ENCODE results near the gene TCEA2.

Gene TCEA2

GRCh38 chr20:64106981-64107735, 44.2 kb downstream of the TCEA2 start, which contains the start of gene NPBWR2:
Gene NPBWR2 (minus strand): TSS chr20:64107565. CDS start chr20:64106831, 734 bp downstream.
- H3K27me3 ChIP-seq (ENCODE audit: insufficient read depth, low read length): peaks cover 42% of the 10 kb centered on the region

GRCh38 chr20:64107736-64108457, 44.9 kb downstream of the TCEA2 start:
- Histone ChIP-seq H3K27me3 (ENCODE audit: insufficient read depth, low read length) (peaks cover 35% of the 10 kb centered on the region), H2AFZ (ENCODE audit: low read depth, low read length) (no peak overlapping the region), H3K9me3 (ENCODE audit: low read length) (no peaks in the 10 kb centered on the region), H3K36me3 (ENCODE audit: insufficient read depth, low read length) (no peaks in the 10 kb centered on the region), H3K4me3 (ENCODE audit: low read length) (no peak overlapping the region), H3K4me1 (ENCODE audit: insufficient read depth, low read length) (no peaks in the 10 kb centered on the region)

More at GRCh38 chr20:64106981-64107735, 44.2 kb downstream of the TCEA2 start, which contains the start of gene NPBWR2:
- Histone ChIP-seq H2AFZ (ENCODE audit: low read depth, low read length) (no peak within 1 kb of the TSS), H3K4me1 (ENCODE audit: insufficient read depth, low read length) (no peaks in the 10 kb centered on the region), H3K9me3 (ENCODE audit: low read length) (no peaks in the 10 kb centered on the region), H3K4me3 (ENCODE audit: low read length) (no peak within 1 kb of the TSS), H3K36me3 (ENCODE audit: insufficient read depth, low read length) (no peaks in the 10 kb centered on the region)

- H2AFZ ChIP-seq (ENCODE audit: low read depth, low read length): no peak overlapping the region
- H3K9me3 ChIP-seq (ENCODE audit: low read length): no peaks in the 10 kb centered on the region
- H3K36me3 ChIP-seq (ENCODE audit: insufficient read depth, low read length): no peaks in the 10 kb centered on the region
- no peak overlapping the region for H3K4me3 ChIP-seq (ENCODE audit: low read length)
- H3K4me1 ChIP-seq (ENCODE audit: insufficient read depth, low read length): no peaks in the 10 kb centered on the region
- peaks cover 30% of the 10 kb centered on the region for H3K27me3 ChIP-seq (ENCODE audit: insufficient read depth, low read length)
Measured at GRCh38 chr20:64108731-64109681, 46.0 kb downstream of the TCEA2 start.

GRCh38 chr20:64109831-64110391, 46.9 kb downstream of the TCEA2 start:
- H3K4me1 ChIP-seq (ENCODE audit: insufficient read depth, low read length): no peaks in the 10 kb centered on the region
- peaks cover 37% of the 10 kb centered on the region for H3K27me3 ChIP-seq (ENCODE audit: insufficient read depth, low read length)
- no peak overlapping the region for H2AFZ ChIP-seq (ENCODE audit: low read depth, low read length)

GRCh38 chr20:64110411-64111068, 47.5 kb downstream of the TCEA2 start:
- H3K9me3 ChIP-seq (ENCODE audit: low read length): no peaks in the 10 kb centered on the region
- H3K27me3 ChIP-seq (ENCODE audit: insufficient read depth, low read length): peaks cover 37% of the 10 kb centered on the region
- H3K36me3 ChIP-seq (ENCODE audit: insufficient read depth, low read length): no peaks in the 10 kb centered on the region
- H3K4me1 ChIP-seq (ENCODE audit: insufficient read depth, low read length): no peaks in the 10 kb centered on the region
- H2AFZ ChIP-seq (ENCODE audit: low read depth, low read length): no peak overlapping the region
- H3K4me3 ChIP-seq (ENCODE audit: low read length): no peak overlapping the region

More at GRCh38 chr20:64109831-64110391, 46.9 kb downstream of the TCEA2 start:
- no peaks in the 10 kb centered on the region for H3K36me3 ChIP-seq (ENCODE audit: insufficient read depth, low read length)
- no peaks in the 10 kb centered on the region for H3K9me3 ChIP-seq (ENCODE audit: low read length)
- H3K4me3 ChIP-seq (ENCODE audit: low read length): no peak overlapping the region

- H3K4me1 ChIP-seq (ENCODE audit: insufficient read depth, low read length): no peaks in the 10 kb centered on the region
- no peaks in the 10 kb centered on the region for H3K9me3 ChIP-seq (ENCODE audit: low read length)
- H3K36me3 ChIP-seq (ENCODE audit: insufficient read depth, low read length): no peaks in the 10 kb centered on the region
- no peak overlapping the region for H3K4me3 ChIP-seq (ENCODE audit: low read length)
- no peak overlapping the region for H2AFZ ChIP-seq (ENCODE audit: low read depth, low read length)
- peaks cover 36% of the 10 kb centered on the region for H3K27me3 ChIP-seq (ENCODE audit: insufficient read depth, low read length)
Measured at GRCh38 chr20:64111841-64112641, 49.0 kb downstream of the TCEA2 start.

GRCh38 chr20:64112691-64113443, 49.9 kb downstream of the TCEA2 start:
- Histone ChIP-seq H2AFZ (ENCODE audit: low read depth, low read length) (no peak overlapping the region), H3K4me3 (ENCODE audit: low read length) (no peak overlapping the region), H3K27me3 (ENCODE audit: insufficient read depth, low read length) (peaks cover 30% of the 10 kb centered on the region), H3K36me3 (ENCODE audit: insufficient read depth, low read length) (no peaks in the 10 kb centered on the region), H3K4me1 (ENCODE audit: insufficient read depth, low read length) (no peaks in the 10 kb centered on the region), H3K9me3 (ENCODE audit: low read length) (no peaks in the 10 kb centered on the region)

GRCh38 chr20:64113444-64113775, 50.4 kb downstream of the TCEA2 start:
- peaks cover 27% of the 10 kb centered on the region for H3K27me3 ChIP-seq (ENCODE audit: insufficient read depth, low read length)
- H2AFZ ChIP-seq (ENCODE audit: low read depth, low read length): no peak overlapping the region
- H3K9me3 ChIP-seq (ENCODE audit: low read length): no peaks in the 10 kb centered on the region
- H3K4me1 ChIP-seq (ENCODE audit: insufficient read depth, low read length): no peaks in the 10 kb centered on the region
- no peak overlapping the region for H3K4me3 ChIP-seq (ENCODE audit: low read length)
- H3K36me3 ChIP-seq (ENCODE audit: insufficient read depth, low read length): no peaks in the 10 kb centered on the region

- no peaks in the 10 kb centered on the region for H3K36me3 ChIP-seq (ENCODE audit: insufficient read depth, low read length)
- H3K9me3 ChIP-seq (ENCODE audit: low read length): no peaks in the 10 kb centered on the region
- no peaks in the 10 kb centered on the region for H3K4me1 ChIP-seq (ENCODE audit: insufficient read depth, low read length)
- H2AFZ ChIP-seq (ENCODE audit: low read depth, low read length): no peak overlapping the region
- peaks cover 23% of the 10 kb centered on the region for H3K27me3 ChIP-seq (ENCODE audit: insufficient read depth, low read length)
- no peak overlapping the region for H3K4me3 ChIP-seq (ENCODE audit: low read length)
Measured at GRCh38 chr20:64113796-64114355, 50.9 kb downstream of the TCEA2 start.

- Histone ChIP-seq H3K27me3 (ENCODE audit: insufficient read depth, low read length) (peaks cover 18% of the 10 kb centered on the region), H3K4me3 (ENCODE audit: low read length) (no peak overlapping the region), H3K4me1 (ENCODE audit: insufficient read depth, low read length) (no peaks in the 10 kb centered on the region), H3K36me3 (ENCODE audit: insufficient read depth, low read length) (no peaks in the 10 kb centered on the region), H2AFZ (ENCODE audit: low read depth, low read length) (no peak overlapping the region), H3K9me3 (ENCODE audit: low read length) (no peaks in the 10 kb centered on the region)
Measured at GRCh38 chr20:64114356-64114971, 51.5 kb downstream of the TCEA2 start.
